Measurements from ENCODE around the gene OGT.

OGT gene

DNA sequence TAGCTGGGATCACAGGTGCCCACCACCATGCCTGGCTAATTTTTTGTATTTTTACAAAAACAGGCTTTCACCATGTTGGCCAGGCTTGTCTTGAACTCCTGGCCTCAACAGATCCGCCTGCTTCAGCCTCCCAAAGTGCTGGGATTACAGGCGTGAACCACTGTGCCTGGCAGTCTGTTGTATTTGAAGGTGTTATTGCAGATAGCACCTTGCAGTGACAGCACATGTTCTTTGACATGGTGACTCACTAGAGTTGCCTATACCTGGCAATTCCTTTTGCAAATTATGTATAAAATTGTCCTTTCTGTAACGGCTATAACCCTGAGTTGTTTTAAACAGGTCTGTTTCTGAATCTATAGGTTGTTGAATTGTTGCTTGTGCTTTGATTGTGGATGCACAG, 7.9 kb downstream of the OGT start:
- no peaks in the 10 kb centered on the region for H3K9me3 ChIP-seq (ENCODE audit: control insufficient read depth, insufficient read depth, low read depth, low read length)
- peaks cover 26% of the 10 kb centered on the region for H3K4me1 ChIP-seq (ENCODE audit: control insufficient read depth, insufficient read depth, low read length)

GRCh38 chrX:71541210-71542022, 8.5 kb downstream of the OGT start:
- TF ChIP-seq ZNF510 (tag by site-specific recombination; IDR thresholded peaks at IDR 0.05; ENCODE audit: insufficient replicate concordance) (no peak), YY1 (tag by site-specific recombination; IDR thresholded peaks at IDR 0.05) (no peak), ZSCAN23 (tag by site-specific recombination; IDR thresholded peaks at IDR 0.05) (no peak), SP2 (tag by site-specific recombination; IDR thresholded peaks at IDR 0.05) (no peak), ZNF837 (tag by site-specific recombination; IDR thresholded peaks at IDR 0.05) (no peak), IKZF3 (tag by site-specific recombination; IDR thresholded peaks at IDR 0.05) (no peak), ZNF654 (tag by site-specific recombination; IDR thresholded peaks at IDR 0.05; ENCODE audit: low read depth) (no peak), ZFP37 (tag by site-specific recombination; IDR thresholded peaks at IDR 0.05) (no peak), REPIN1 (tag by site-specific recombination; IDR thresholded peaks at IDR 0.05; ENCODE audit: low read depth) (no peak), BCL11A (tag by site-specific recombination; IDR thresholded peaks at IDR 0.05; ENCODE audit: low read depth) (no peak), GLI4 (tag by site-specific recombination; IDR thresholded peaks at IDR 0.05) (no peak), PRDM1 (tag by site-specific recombination; IDR thresholded peaks at IDR 0.05) (peak; percentile 73), FEZF1 (tag by site-specific recombination; IDR thresholded peaks at IDR 0.05) (0 out of 2 replicates have a peak, but pooled peaks have one; percentile 6)
- Histone ChIP-seq H3K27ac (ENCODE audit: extremely low read depth, low read depth, low read length) (no peak overlapping the region), H3K4me3 (ENCODE audit: low read depth, low read length) (no peak overlapping the region), H3K36me3 (ENCODE audit: control insufficient read depth in 2 of 2, insufficient read depth in 1 of 2, low read length in 2 of 2) (peaks cover 12 to 38% of the 10 kb centered on the region in 2 experiments), H3K9me3 (ENCODE audit: control insufficient read depth, insufficient read depth, low read depth, low read length) (no peaks in the 10 kb centered on the region), H3K4me1 (ENCODE audit: control insufficient read depth, insufficient read depth, low read length) (peaks cover 26% of the 10 kb centered on the region)
- ChIA-PET POLR2A (interaction anchor here (0.6 to 1.0 kb wide), 2 partner anchors 8 to 176 kb away, joined by 3 to 4 read pairs; no protein-coding TSS in a partner anchor), CTCF (interaction anchor here (1.0 to 1.7 kb wide), 2 partner anchors 10 to 122 kb away, joined by 3 to 6 read pairs; no protein-coding TSS in a partner anchor)

More for the DNA sequence above, 7.9 kb downstream of the OGT start:
- ChIA-PET CTCF (interaction anchor here (1.0 kb wide), 1 partner anchor 123 kb away, joined by 3 read pairs; no protein-coding TSS in a partner anchor), POLR2A (interaction anchor here (0.6 kb wide), 1 partner anchor 175 kb away, joined by 4 read pairs; no protein-coding TSS in a partner anchor)
- no peak overlapping the region for H3K4me3 ChIP-seq (ENCODE audit: low read depth, low read length)
- peaks cover 6 to 32% of the 10 kb centered on the region in 2 experiments for H3K36me3 ChIP-seq (ENCODE audit: control insufficient read depth in 2 of 2, insufficient read depth in 1 of 2, low read length in 2 of 2)
- no peak overlapping the region for H3K27ac ChIP-seq (ENCODE audit: extremely low read depth, low read depth, low read length)
- TF ChIP-seq ZNF335 (tag by site-specific recombination; conservative IDR thresholded peaks at IDR 0.05) (peak; percentile 46; the same call in 1 of the 2 replicates), ZNF600 (tag by site-specific recombination; IDR thresholded peaks at IDR 0.05) (peak; percentile 17; the same call in 1 of the 2 replicates), SP3 (tag by site-specific recombination; IDR thresholded peaks at IDR 0.05) (no peak)

- Histone ChIP-seq H3K36me3 (ENCODE audit: control insufficient read depth in 2 of 2, insufficient read depth in 1 of 2, low read length in 2 of 2) (peaks cover 15 to 48% of the 10 kb centered on the region in 2 experiments), H3K27ac (ENCODE audit: extremely low read depth, low read depth, low read length) (no peak overlapping the region), H3K4me3 (ENCODE audit: low read depth, low read length) (no peak overlapping the region), H3K4me1 (ENCODE audit: control insufficient read depth, insufficient read depth, low read length) (peaks cover 26% of the 10 kb centered on the region), H3K9me3 (ENCODE audit: control insufficient read depth, insufficient read depth, low read depth, low read length) (no peaks in the 10 kb centered on the region)
- POLR2A ChIA-PET, result interaction anchor here (1.0 to 1.3 kb wide), 3 partner anchors 8 to 9 kb away, joined by 3 to 5 read pairs (median 4); partner anchors contain the start of gene OGT
- TF ChIP-seq ZEB2 (tag by site-specific recombination; IDR thresholded peaks at IDR 0.05) (0 out of 2 replicates have a peak, but pooled peaks have one; percentile 12), ZNF610 (tag by site-specific recombination; IDR thresholded peaks at IDR 0.05; ENCODE audit: borderline replicate concordance) (no peak), OSR2 (tag by site-specific recombination; IDR thresholded peaks at IDR 0.05) (peak; percentile 58), ZNF664 (tag by site-specific recombination; IDR thresholded peaks at IDR 0.05) (no peak), PRDM6 (tag by site-specific recombination; IDR thresholded peaks at IDR 0.05) (peak; percentile 68), SCRT2 (tag by site-specific recombination; IDR thresholded peaks at IDR 0.05) (no peak)
- CTCF ChIA-PET, result interaction anchor here (0.6 to 1.7 kb wide), 2 partner anchors 9 to 16 kb away, joined by 3 to 6 read pairs; no protein-coding TSS in a partner anchor
Measured at GRCh38 chrX:71542411-71542810, 9.5 kb downstream of the OGT start.

All from HEK293 (cell line).